K562 (cell line): ENCODE data around the gene MIB2. TPM values are rescaled to one million over a fixed set of nuclear protein-coding genes. Genes with fewer than 3 reads are reported as not detected.
A peak's percentile ranks its signal among the peaks of the same experiment; 100 is the strongest.

Experiments used
- BRF2 ChIP-seq: IDR thresholded peaks from 3 replicates; pipeline ENCODE4 v1.6.1; 2011; ENCODE audit warnings: borderline replicate concordance, mild to moderate bottlenecking; ENCODE audit not compliant: insufficient read length, insufficient read depth
- CBX3 ChIP-seq, 2 experiments: IDR thresholded peaks; 1 replicate in 1 of 2; 2 replicates in 1 of 2; pipeline ENCODE4 v1.6.1; 2012; ENCODE audit warnings: inconsistent platforms in 2 of 2, low read length in 2 of 2, borderline replicate concordance in 1 of 2, control low read depth in 1 of 2
- CTCF ChIP-seq, 3 experiments: IDR thresholded peaks in 2 of 3; conservative IDR thresholded peaks in 1 of 3; 2 replicates each; pipeline ENCODE4 v1.5.1; 2011 to 2012; ENCODE audit warnings: low read length in 3 of 3, mild to moderate bottlenecking in 3 of 3, control low read depth in 2 of 3, improper control_type of control experiment in 1 of 3, inconsistent platforms in 1 of 3, low read depth in 1 of 3, mixed read lengths in 1 of 3, moderate library complexity in 1 of 3; ENCODE audit not compliant: insufficient read depth in 2 of 3
- EZH2 ChIP-seq: IDR thresholded peaks from 2 replicates; pipeline ENCODE4 v1.6.1; 2012; ENCODE audit warnings: low read depth, mild to moderate bottlenecking, inconsistent platforms, low read length, borderline replicate concordance
- MBD2 ChIP-seq: sonication (generic); IDR thresholded peaks from 2 replicates; pipeline ENCODE4 v1.6.1; 2016; ENCODE audit warnings: low read depth, borderline replicate concordance
- MTF1 ChIP-seq: fragments of 250-450 bp; sonication (Bioruptor Pico); IDR thresholded peaks from 2 replicates; pipeline ENCODE4 v1.9.0; 2021; ENCODE audit warnings: moderate library complexity, mild to moderate bottlenecking, inconsistent platforms, borderline replicate concordance
- RBM14 ChIP-seq: fragments of 200-400 bp; formaldehyde crosslinking; IDR thresholded peaks from 2 replicates; pipeline ENCODE4 v1.6.1; 2018; ENCODE audit warnings: low read depth, mild to moderate bottlenecking, low read length, moderate library complexity, borderline replicate concordance; ENCODE audit not compliant: insufficient read depth
- RREB1 ChIP-seq: fragments of 250-450 bp; sonication (Bioruptor Pico); IDR thresholded peaks from 2 replicates; pipeline ENCODE4 v1.4.0; 2020
- ZBTB1 ChIP-seq: sonication (generic); formaldehyde crosslinking; IDR thresholded peaks from 2 replicates; pipeline ENCODE4 v1.8.1; 2023; ENCODE audit warnings: missing genetic modification reagents, low read depth, mild to moderate bottlenecking, borderline replicate concordance
- ZNF384 ChIP-seq: IDR thresholded peaks from 2 replicates; pipeline ENCODE4 v1.6.1; 2012; ENCODE audit warnings: low read depth, low read length, improper control_type of control experiment
- ZNF609 ChIP-seq: sonication (generic); formaldehyde crosslinking; IDR thresholded peaks from 2 replicates; pipeline ENCODE4 v1.8.1; 2023; ENCODE audit warnings: missing genetic modification reagents, mild to moderate bottlenecking, borderline replicate concordance
- polyA plus RNA-seq, 8 experiments: library from polyadenylated mRNA; depleted of rRNA in 4 of 8; stranded (reverse) in 5 of 8; unstranded in 3 of 8; fragments of >200 nt; fragmentation: Nextera tagmentation in 2 of 8; fragmentation: Illumina TruSeq in 1 of 8; extraction: Ambion mirVana in 2 of 8; extraction: Trizol in 1 of 8; gene quantifications; 2 replicates each; pipeline versions ENCODE4 v1.2.1 to v1.2.3, GENCODE V29; 2011 to 2014; ENCODE audit warnings: inconsistent platforms in 1 of 8, missing spikeins in 1 of 8
- total RNA-seq, 7 experiments: library from RNA; depleted of rRNA in 6 of 7; stranded (reverse); fragments of >200 nt in 6 of 7; fragmentation: Illumina TruSeq in 2 of 7; extraction: Trizol in 2 of 7; gene quantifications; 2 replicates each; pipeline versions ENCODE4 v1.2.1 to v1.2.3, GENCODE V29; 2011 to 2021; ENCODE audit warnings: low replicate concordance in 1 of 7

The MIB2 gene
- total and polyA plus RNA-seq, 9 of the 15 experiments (the other 6 are each of a cell fraction or from before 2014, with no cell fraction given), result 0.04 to 17.0 (median 4.9) TPM; not detected in 1

- TF ChIP-seq EZH2 (no peak), ZNF384 (0 out of 2 replicates have a peak, but pooled peaks have one; percentile 24), RBM14 (no peak; the same call in 1 of the 2 replicates), RREB1 (CRISPR knock-in tag) (peak; percentile 64; the same call in 1 of the 2 replicates), ZNF609 (CRISPR knock-in tag) (peak; percentile 91; the same call in 1 of the 2 replicates), CBX3 (IDR thresholded peaks at IDR 0.05; ENCODE audit: borderline replicate concordance in 1 of 2, low read length in 2 of 2) (no peak), MBD2 (peak; percentile 89), CTCF (IDR thresholded peaks at IDR 0.05 in 2 of 3, conservative IDR thresholded peaks at IDR 0.05 in 1 of 3; ENCODE audit: insufficient read depth in 2 of 3, low read depth in 1 of 3, low read length in 3 of 3) (peak in 2 of 3 experiments; percentile 9 to 22; a peak in 2 of 6 replicates), MTF1 (no peak), BRF2 (no peak), ZBTB1 (CRISPR knock-in tag) (no peak)
Observed at GRCh38 chr1:1574721-1575537, 40.4 kb upstream of the MIB2 start, which contains the start of gene SSU72 (continued).
